GM12891 (cell line): ENCODE results near the gene GOLPH3.

ENCODE experiments used
- PAX5 ChIP-seq: IDR thresholded peaks from 2 replicates; pipeline ENCODE4 v1.6.1; 2011; ENCODE audit warnings: low read length, moderate library complexity, mild to moderate bottlenecking; ENCODE audit not compliant: insufficient read depth, severe bottlenecking
- POLR2A ChIP-seq: IDR thresholded peaks from 2 replicates; pipeline ENCODE4 v1.6.1; 2011; ENCODE audit warnings: low read depth, low read length, control low read depth
- POLR2AphosphoS5 ChIP-seq: IDR thresholded peaks from 2 replicates; pipeline ENCODE4 v1.6.1; 2011; ENCODE audit warnings: low read depth, low read length, control low read depth
- POU2F2 ChIP-seq: IDR thresholded peaks from 2 replicates; pipeline ENCODE4 v1.6.1; 2011; ENCODE audit warnings: low read depth, mild to moderate bottlenecking, control low read depth, low read length, moderate library complexity
- SPI1 ChIP-seq: IDR thresholded peaks from 2 replicates; pipeline ENCODE4 v1.6.1; 2011; ENCODE audit warnings: low read depth, low read length, control low read depth
- TAF1 ChIP-seq: IDR thresholded peaks from 2 replicates; pipeline ENCODE4 v1.6.1; 2011; ENCODE audit warnings: low read depth, low read length, control low read depth

DNA sequence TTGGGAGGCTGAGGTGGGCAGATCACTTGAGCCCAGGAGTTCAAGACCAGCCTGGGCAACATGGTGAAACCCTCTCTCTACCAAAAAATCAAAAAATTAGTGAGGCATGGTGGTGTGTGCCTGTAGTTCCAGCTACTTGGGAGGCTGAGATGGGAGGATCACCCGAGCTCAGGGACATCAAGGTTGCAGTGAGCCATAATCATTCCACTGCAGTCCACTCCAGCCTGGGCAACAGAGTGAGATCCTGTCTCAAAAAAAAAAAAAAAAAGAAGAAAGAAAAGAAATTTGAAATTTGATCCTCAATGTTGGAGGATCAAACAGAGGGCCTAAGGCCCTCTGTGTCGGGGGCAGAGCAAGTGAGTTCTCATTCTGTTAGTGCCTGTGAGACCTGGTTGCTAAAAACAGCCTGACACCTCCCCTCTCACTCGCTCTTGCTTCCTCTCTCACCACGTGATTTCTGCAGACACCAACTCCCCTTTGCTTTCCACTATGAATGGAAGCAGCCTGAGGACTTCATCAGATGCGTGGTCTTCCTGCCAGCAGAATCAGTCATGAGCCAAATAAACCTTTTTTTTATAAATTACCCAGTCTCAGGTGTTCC lies 8.4 kb upstream of the GOLPH3 start:
- no peak for TF ChIP-seq POLR2AphosphoS5
- no peak for TF ChIP-seq TAF1
- TF ChIP-seq POLR2A = no peak
- no peak for TF ChIP-seq POU2F2
- TF ChIP-seq SPI1 = no peak
- no peak for TF ChIP-seq PAX5
